CD4-positive, alpha-beta T cell treated with Interleukin-15 for 1 hour (primary cell): Measurements from ENCODE around the gene PTCH1.

Source experiments
- DNase-seq: peaks from one replicate; pipeline ENCODE4 v3.0.0-alpha.2; 2020

The PTCH1 gene

DNA sequence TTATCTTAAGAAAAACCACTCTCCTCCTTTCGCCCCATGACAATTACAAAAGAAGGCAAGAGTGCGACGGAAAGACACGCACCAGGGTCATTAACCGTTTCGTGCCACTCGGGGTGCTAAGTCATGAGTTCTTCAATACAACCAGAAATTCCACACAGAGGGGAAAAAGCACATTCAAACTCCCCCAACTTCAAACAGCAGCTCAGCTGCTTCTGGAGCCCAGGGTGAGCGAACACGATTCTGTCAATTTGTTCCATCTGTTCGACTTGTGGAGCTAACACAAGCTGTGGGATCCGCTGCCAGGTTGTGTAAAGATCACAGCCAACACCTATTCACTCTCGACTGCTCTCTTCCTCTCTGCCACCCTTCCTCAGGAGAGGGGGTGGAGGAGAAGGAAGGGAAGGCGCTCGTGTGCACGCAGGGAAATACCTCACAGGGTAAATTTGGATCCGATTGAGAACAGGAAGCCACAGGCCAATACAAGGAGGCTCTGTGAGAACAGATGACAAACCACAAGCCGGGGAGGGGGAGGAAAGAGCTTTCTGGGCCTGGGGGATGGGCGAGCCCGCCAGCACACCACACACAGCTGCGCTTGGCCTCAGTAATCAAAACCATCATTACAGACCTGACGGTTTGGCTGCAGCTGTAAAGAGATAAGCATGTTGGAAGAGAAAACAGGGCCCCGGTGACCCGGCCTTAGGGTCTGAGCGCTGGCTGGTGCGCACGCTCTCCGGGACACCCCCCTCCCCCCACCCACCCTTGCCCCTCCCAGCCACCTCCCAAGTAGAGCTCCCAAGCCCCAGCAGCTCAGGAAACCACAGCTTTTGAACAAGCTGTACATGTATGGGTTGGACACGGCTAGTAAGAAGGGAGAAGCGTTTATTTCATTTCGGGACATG, 54.3 kb downstream of the PTCH1 start:
- DNase-seq = peak; percentile 70

DNA sequence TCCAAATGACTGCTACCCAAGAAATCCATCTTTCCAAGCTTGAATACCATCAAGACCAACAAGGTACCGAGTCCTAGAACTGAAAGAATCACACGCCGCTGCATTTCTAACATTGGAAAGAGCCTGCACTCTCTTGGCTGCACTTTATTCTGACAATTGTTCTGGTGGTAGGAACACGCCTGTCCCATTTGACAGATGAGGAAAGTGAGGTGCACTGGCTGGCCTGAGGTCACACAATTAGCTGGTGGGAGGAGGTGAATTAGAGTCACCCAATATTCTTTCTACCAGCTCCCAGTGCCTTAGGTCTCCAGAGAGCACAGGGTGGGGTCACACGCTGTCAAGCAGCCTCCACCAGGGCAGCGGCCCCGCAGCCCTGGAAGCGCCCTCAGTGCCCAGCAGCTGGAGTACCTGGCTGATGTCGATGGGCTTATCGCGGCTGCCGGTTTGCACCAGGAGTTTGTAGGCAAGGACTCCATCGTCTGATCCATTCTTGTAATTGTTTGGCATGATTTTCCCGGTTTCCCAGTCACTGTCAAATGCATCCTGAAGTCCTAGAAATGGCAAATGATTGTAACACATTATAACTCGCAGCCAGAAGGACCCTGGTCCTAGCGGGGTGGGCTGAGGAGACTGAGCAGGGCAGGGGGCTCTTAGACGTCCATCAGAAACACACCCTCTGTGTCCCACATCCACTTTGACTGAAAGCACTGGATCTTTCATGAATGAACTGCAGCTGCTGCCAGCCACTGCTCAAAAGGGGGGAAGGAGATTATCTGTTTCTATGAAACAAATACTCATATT, 55.1 kb downstream of the PTCH1 start:
- no peak for DNase-seq

DNA sequence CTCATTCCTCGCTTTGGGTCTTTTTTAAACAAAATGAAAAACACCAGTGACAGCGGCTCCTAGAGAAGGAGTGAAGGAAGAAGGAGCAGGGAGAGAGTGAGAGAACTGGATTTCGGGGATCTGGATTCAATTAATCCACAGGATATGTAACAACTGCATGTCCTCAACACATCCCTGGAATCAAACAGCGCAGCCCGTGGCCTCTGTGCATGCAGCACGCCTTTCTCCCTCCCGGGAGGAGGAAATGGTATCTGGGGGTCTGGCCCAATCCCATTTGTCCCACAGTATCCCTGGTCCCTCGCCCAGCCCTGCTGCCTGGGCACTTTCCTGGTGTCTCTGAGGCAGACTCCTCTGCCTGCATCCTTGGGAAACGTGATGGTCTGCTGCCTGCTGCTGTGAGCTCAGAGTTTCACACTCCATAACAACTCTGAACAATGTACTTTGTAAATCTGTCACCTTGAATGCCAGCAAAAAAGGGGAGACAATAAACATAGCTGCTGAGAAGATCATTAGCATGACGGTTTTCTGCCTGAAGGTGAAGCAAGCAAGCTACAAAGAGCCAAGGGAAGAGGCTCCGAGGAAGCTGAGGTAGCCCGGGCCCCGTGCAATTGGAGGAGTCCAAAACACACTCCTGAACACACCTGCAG, 56.1 kb downstream of the PTCH1 start:
- DNase-seq = no peak

DNA sequence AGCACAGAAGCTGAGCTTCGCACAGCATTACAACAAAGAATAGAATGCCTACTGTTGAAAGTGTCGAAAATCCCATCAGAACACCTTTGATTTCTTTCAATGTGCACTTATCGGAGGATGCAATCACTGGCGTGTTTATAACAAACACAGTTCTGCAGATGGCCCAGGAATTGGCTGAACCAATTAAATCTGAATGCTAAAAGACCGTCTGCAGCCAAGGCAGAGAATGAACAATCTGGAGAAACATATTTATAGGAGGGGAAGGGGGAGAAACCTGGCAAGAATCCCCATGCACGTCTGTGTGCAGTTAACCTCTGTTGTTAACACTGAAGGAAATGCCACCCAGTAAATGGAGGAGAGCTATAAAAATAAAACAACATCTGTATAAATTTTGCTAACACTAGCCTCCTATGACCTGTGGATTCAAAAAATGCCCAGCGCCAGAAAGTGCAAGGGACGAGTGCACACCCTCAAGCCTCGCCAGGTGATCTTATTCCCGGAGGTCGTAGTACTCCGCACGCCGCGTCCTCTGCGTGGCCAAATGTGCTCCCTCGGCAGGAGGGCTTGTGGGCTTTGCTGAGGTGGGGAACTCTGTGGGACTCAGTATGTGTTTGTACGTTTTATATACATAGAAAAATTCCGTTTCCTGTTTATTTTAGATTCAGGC, 56.8 kb downstream of the PTCH1 start:
- DNase-seq = no peak

DNA sequence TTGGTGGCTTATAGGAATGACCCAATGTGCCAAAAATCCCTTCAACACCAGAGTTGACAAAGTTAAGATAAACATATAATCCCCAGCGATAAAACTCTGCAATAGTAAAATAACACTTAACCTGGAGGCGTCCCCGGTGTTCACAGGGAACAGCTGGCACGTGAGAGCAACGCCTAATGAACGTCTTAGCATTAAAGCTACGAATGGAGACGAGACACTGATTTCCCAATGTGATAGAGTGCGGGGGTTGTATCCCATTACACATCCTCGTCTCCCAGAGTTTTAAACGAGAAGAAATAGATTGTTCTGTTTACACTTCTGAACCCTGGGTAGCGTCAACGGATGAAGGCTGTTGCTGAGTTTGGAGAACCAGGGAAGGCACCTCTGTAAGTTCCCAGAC, 57.6 kb downstream of the PTCH1 start:
- no peak for DNase-seq

DNA sequence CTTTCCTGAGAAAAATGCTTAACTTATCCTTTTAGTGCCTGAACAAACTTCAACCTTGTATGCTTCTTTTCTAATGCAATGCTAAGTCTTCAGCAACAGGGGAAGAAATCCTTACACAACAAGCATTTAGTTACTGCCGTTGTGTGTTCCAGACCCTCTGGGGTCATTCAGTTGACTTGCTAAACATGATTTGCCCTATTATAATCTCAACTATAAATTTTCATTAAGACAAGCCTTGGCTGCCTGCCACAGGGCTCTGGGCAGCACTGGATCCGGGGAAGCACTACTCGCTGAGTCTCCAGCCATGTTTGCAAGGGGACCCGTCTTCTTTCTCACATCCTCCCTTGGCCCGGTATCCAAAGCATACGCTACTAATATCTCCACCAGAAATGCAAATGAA, 58.1 kb downstream of the PTCH1 start:
- DNase-seq = no peak

DNA sequence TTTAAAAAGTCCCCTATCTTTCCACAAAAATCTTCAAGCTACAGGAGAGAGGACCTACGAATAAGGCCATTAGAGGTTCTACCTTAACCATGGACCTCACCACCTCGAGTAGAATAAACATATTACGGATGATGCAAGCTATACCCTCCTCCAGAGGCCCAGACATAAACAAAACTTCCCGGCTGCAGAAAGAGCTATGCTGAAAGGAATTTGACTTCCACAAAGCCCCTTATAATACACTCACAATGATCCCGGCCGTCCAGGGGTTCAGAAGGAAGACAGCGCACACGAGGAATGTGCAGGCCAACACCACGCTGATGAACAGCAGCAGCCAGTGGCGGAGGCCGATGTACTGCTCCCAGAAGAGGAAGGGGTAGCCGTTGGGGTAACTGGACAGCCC, 59.0 kb downstream of the PTCH1 start:
- no peak for DNase-seq

DNA sequence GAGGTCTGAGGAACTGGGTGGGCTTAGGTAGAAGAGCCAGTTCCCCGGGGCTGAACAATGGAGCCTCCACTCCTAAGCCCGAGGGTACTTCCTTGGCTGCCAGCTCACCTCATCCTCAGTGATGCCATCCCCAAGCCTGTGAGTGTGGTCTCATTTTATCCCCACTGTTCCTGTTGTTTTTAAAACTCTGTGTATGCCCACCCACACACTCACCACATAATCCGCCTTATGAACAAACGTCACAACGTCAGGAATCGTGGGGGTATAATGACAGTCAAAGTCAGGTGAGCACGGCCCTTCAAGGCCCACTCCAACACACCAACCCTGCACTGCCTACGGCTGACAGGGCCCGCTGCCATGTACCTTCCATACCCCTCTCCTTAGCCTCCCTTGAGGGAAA, 61.1 kb downstream of the PTCH1 start:
- no peak for DNase-seq

DNA sequence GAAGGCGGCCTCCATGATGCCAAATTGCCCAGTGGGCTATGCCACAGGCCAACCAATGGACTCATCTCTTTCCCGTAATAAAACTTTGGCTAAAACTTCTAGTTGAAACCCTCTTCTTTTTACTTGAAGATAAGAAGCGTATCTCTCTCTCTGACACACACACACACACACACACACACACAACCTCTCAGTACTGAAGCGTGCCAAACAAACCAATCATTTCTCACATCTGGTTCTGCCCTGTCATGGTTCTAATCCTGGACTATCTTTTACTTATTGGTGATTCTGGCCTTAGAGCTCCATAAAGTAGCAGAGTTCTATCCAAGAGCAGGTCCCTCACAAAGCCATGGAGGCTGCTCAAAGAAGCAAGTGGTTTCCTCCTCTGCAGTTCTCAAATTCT, 64.6 kb downstream of the PTCH1 start:
- DNase-seq = no peak

DNA sequence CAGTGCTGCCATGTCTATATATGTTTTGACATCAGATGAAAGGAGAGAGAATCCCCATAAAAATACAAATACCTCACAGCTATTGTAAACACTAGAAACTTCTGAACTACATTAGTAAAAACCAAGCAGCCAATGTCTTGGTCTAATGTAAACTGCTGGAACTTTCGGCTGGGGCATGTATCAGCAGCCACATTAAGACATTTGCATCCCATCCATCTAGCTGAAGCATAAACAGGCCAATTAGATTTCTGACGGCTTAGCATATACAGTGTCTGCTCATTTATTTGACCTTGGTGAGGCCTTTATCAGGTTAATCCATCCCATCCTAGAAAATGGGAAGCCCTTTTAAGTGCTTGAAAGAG, 65.7 kb downstream of the PTCH1 start:
- DNase-seq = no peak

DNA sequence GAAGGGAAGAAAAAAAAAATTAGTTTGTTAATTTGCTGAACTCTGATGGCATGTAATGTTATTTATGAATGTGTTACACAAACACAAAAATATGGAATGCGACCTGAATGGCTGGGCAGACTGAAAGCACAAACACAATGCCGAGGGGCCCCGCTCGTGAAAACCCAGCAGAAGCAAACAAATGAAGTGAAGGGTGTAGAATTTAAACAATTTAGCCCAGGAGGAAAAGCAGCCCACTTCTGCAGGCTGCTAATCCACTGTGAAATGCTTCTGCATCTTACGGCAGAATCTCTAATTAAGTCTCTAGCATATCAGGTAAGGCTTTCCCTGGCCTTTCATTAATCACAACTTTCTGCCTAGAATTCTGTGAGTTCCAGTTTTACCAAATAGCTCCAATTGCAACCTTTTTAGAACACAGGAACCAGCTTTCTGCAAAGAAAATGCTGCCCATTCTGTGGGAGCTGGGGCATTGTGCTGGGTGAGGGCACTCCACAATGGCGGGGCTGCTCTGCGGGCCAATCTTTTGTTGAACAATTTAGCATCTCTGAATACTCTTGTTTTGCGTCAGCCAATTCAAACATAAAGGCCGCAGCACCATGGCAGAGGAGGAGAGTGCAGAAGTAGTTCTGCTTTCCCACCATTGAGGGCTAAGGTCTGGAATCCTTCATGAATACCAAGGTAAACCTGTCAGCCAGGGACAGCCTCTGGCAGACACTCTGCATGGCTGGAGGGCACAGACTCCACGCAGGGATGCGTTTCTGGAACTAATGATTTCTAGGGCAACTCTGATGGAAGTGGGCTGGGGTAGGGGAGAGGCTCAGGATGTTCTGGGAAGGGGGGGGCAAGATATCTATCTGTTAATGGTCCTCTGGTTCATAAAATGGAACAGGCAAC, 66.4 kb downstream of the PTCH1 start:
- DNase-seq = no peak

DNA sequence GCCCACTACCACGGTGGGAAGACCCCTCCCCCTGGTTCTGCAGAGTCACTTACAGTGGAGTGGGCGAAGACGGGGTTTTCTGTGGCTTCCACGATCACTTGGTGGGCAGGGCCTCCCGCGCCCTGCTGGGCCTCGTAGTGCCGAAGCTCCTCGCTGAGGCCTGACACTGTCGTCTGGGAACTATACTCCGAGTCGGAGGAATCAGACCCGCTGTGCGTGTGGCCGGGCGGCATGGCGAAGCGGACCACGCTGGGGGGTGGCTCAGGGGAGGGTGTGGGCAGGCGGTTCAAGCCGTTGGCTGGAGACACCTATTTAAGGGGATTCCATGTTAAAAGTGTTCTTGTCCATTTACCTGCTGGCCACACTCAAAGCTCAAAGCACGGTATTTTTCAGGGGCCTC, 67.8 kb downstream of the PTCH1 start:
- no peak for DNase-seq

DNA sequence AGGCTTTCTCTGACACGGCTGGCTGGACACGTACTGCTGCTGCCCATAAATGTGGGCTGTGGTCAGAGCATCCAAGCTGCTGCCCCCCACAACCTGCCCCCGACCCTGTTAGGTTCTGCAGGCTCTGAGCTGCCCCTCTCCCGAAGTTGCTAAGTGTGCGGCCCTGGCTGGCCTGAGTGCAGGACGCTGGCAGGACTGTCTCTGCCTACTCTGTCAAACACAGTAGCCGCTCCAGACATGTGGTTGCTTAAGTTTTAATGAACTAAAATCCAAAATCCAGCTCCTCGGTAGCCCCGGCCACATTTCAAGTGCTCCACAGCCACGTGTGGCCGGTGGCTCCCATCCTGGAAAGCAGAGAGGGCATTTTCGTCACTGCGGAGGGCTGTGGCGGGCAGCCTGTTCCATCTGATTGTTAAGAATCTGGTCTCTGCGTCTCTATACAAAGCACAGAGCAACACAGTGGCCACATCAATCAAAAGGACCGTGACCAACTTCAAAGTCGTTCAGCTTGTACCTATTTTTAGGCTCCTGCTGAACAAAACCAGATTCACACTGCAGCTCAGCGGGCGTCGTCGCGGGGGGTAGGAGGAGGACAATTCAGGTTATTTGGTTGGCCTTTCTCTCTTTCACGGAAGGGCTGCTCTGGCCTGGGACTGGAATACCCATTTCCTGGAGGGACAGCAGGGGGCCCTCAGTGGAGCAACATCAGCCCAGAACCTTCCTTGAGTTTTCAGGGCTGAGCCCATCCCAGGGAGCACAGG, 68.9 kb downstream of the PTCH1 start:
- no peak for DNase-seq

DNA sequence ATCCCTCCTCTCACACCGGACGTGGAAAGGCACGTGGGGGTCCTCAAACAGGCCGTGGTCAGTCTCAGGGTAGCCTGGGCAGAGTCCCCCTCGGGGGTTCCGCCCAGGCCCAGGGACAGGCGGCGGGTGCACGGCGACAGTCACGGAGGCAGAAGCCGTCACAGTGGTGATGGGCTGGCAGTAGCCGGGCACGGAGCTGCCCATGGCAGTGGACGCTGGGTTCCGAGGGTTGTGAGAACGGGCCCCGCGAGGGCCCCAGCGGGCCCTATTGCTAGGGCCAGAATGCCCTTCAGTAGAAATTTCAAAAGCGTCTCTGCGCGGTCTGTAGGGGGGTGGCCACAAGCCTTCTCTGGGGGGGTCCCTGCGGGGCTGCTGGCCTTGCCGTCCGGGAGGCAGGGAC, 69.8 kb downstream of the PTCH1 start:
- DNase-seq = no peak

DNA sequence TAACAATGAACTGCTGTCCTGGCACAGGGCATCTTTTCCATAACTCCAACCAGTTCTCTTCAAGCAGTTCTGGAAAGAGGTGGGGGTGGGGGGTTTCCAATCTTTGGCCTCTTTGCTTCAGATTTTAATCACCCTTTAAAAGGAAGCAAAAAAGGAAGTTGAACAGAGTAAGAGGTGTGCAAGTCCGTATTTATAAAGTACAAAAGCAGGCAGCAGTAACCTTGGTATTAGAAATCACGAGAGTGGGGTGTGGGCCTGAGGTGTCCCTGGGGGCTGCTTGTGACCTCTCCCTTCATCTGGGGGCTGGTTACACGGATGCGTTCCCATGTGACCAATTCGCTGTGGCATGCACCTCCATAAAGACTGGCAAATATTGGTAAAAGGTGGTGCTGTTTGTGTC, 70.5 kb downstream of the PTCH1 start:
- no peak for DNase-seq

DNA sequence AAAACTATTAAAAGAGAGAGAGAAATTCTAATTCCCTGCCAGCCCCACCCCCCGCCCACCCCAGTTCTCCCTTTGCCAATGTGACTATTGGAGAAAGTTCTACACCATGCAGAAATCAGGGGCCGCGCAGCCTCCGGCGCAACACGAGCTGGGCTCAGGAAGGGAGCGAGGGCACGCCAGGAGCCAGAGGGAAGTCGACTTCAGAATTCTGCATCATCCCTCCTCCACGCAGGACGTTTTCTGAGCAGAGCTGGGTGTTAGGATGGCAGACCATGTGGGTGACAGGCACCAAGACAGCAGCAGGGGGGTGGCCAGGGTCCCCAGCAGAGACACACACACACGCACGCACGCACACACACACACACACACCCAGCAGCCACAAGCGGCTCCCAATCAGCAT, 72.6 kb downstream of the PTCH1 start:
- no peak for DNase-seq

DNA sequence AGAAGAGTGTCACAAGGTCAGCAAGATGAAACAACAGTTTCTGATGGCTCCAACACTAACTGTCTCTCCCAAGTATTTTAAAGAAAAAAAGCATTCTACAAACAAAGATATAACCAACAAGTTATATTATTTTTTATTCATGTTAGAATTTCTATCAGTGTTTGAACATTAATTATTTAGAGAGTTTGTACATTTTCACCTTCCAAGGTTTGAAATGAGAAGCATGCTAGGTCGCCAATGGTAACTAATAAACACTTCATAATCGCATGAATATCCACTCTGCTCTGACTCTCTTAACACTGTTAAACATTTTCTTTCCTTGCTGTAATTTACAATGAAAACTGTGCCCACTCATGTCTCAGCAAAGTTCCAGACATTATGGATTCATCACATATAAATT, 73.5 kb downstream of the PTCH1 start:
- DNase-seq = no peak

DNA sequence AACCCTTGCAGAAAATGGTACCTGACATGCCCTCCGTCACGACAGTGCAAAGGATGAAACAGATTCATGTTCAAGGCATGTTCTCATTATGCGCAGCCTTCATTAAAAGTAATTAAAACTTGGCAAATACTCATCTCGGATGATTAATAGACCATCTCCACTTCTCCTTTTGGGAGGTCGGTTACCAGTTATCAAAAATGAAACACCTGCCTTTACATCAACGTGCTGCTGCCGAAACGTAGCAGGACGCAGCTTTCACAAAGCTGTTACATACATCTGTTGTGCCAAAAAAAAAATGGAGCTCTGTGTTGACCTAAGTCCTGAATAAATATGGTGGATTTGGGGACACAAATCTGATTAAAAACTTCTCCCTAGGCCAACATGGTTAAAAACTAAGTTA, 75.7 kb downstream of the PTCH1 start:
- DNase-seq = no peak

DNA sequence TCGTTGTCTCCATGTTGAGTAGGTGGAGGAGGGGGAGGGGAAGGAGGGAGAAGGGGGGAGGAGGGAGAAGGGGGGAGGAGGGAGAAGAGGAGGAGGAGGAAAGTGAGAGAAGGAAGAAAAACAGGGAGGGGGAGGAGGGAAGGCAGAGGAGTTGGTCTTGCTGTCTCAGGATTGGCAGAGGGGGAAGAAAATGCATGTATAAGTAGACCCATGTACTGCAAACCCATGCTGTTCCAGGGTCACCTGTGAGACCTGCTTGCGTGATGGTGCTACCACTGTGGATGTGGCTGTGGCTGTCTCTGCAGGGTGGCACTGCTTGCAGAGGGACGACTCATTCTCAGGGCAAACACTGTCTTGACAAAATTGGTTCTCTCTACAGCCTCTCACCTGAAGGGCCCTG, 76.3 kb downstream of the PTCH1 start:
- no peak for DNase-seq

DNA sequence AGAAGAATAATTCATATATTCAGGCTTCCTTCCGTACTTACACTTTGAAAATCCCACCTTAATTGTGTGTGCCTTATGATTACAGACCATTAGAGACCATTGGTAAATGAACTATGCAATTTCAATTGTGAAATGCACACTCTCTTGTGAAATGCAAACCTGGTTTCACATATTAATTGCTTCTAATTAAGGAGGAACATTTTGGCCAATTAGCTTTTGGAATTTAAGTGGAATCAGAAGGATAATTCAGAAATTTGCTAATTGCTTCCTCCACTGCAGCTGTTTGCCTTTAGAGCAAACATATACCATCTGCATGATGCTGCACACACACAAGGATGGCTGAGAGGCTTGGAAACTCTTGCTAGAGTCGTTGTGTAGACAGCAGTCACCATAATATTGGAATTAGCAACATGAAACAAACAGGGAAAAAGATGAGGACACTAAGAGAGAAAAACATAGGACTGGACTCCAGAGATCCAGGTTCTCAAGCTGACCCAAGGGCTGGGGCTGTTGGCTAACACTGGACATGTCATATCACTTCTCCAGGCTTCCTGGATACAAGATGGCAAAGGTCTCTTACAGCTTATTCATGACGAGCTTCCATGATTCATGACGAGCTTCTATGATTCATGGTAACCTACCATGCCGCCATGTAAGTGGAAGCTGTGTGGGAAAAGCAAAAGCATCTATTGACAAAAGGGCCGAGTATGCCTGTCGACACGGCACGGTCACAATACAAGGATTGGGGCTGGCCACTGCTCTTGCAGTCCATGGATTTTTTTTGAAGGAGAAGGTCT, 78.0 kb downstream of the PTCH1 start:
- no peak for DNase-seq

DNA sequence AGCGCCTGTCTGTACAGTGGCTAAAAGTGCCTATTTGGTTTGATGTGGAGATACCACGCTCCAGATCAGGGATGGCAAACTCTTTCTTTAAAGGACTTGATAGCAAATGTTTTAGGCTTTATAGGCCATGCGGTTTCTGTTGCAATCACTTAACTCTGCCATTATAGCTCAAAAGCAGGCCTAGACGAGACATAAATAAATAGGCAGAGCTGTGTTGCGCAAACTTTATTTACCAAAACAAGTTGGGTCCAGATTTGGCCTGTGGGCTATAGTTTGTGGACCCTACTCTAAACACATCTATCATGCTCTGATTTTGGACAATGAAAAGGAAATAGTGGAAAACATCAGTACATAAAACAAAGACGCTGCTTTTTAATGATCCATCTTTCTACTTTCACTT, 79.2 kb downstream of the PTCH1 start:
- DNase-seq = no peak
